Right lung (tissue), 5 donors: ENCODE data around the gene MAD1L1. TPM values are rescaled to one million over a fixed set of nuclear protein-coding genes. Genes with fewer than 3 reads are reported as not detected.
"Not testable (repeated sequence)": the region's sequence is repeated elsewhere in the genome, so short reads cannot be mapped to it uniquely, and the experiment has no call there.

Experiments used
- DNase-seq, 2 donors: peaks; one replicate each; pipeline ENCODE4 v3.0.0-alpha.2; 2013
- polyA plus RNA-seq, 5 donors: library from polyadenylated mRNA; unstranded; fragments of 120-200 nt; gene quantifications; one replicate each; pipeline versions ENCODE4 v1.2.1 to v1.2.3, GENCODE V29; 2013; ENCODE audit warnings: inconsistent platforms in 1 of 5, low replicate concordance in 1 of 5; ENCODE audit not compliant: insufficient read length in 5 of 5, insufficient read depth in 1 of 5

Gene MAD1L1
- polyA plus RNA-seq, 5 donors, result 15.5 to 26.8 (median 23.1) TPM

DNA sequence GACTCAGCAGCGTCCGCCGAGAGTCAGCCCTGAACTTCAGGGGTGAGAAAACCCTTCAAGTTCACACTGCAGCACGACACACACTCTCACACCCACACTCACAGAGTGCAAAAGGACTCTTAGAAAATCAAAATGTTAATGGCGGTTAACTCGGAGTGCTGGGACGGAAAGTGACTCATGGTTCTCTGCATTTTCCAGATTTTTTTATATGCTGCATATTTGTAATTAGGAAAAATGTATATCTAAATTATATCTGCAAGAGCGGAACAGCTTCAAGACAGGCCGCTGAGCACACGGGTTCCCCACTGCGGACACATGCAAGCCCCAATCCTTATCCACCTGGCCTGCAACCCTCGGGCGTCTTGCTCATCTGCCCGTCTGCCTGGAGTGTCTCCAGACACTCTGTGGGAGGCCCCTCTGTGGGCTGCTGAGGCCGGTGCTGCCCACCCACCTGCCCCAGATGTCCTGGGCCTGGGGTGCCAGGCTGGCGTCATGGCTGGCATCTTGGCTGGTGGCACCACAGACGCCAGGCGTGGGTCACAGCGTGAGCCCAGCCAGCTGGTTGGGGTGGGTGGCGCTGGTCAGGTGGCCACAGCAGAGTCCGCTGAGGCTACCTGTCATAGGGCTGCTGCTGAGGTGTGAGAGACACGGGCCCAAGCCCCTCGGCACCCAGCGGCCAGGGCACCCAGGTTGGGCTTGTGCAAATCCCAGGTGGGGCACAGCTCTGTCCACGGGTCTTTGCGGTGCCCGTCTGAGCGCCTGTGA is 407.7 kb downstream of the MAD1L1 start:
- DNase-seq, result not testable (repeated sequence)

- DNase-seq, result not testable (repeated sequence)
Observed at GRCh38 chr7:1824151-1824881, 408.4 kb downstream of the MAD1L1 start.

- DNase-seq, result no peak
Observed at GRCh38 chr7:1823376-1824150, 409.2 kb downstream of the MAD1L1 start.

- DNase-seq, result no peak
Observed at GRCh38 chr7:1819259-1819841, 413.4 kb downstream of the MAD1L1 start.

- no peak for DNase-seq
Observed at GRCh38 chr7:1818575-1819258, 414.0 kb downstream of the MAD1L1 start.

DNA sequence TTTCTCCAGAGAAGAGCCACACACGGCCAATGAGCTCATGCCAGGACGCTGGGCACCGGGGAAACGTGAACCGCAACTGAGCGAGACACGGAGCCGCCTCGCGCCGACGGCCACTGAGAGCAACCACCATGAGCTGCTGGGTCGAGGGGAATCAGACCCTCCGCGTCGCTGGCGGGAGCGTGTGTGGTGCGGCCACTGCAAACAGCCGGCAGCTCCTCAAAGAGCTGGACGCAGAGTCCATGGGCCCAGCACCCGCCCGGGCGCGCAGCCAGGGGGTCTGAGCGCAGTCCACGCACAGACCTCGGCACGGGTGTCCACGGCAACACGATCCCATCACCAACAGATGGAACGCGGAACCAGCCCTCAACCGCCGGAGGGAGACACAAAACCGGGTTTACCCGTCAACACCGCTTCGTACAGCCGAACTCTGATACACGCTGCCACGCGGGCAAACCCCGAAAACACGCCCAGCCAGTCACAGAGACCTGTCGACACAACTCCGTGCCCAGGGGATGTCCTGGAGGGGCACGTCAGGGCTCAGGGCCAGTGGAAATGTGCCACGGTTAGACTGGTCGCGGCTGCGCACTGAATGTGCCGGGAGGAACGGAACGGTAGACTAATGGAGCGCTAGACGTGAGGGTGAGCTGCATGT is 415.6 kb downstream of the MAD1L1 start:
- no peak for DNase-seq

DNA sequence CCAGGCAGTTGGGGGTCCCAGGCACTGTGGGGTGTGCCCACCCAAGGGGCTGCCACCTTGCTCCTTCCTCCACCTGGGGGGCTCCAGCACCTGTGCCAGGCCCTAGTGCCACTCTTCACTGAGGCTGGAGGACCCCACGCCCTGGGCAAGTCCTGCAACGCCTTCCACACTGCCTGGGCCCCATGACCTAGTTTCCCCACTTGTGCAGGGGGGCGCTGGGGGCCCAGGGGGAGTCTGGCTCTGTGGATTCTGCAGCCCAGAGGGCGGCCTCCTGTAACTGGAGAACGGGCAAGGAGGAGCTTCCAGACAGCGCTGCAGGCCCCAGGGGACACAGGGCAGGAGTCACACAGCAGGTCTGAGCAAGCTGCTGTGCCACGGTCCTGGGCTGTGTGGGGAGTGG is 416.3 kb downstream of the MAD1L1 start:
- not testable (repeated sequence) for DNase-seq

DNA sequence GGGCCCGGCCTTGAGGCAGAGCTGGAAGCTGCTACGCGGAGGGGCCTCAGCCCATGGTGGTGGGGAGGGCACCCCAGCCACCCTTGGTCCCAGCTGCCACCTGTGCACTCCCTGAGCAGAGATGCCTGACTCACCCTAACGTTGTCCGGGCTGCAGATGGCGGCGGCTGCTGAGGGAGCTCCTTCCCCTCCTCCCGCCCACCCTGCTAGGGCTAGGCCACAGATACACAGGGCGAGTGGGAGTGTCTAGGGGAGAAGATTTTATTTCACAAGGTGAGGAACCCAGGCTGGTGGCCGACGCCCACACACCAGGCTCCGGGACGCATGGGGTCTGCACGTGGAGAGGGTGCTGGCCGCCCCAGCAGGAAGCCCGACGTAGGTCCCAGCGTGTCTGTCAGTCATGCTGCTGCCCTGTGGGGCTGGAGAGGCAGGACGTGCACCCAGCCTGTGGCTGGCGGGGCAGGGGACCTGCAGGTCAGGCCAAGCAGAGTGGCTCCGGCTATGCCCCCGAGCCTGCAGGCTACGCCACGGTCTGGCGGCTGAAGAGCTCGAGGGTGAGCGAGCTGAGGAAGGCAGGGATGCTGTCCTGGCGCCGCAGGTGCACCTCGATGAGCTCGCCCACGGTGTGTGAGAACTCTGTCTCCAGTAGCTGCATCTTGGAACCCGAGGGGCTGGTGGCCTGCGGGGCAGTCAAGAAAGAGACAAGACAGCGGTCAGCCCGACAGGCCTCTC is 417.0 kb downstream of the MAD1L1 start:
- not testable (repeated sequence) for DNase-seq

DNA sequence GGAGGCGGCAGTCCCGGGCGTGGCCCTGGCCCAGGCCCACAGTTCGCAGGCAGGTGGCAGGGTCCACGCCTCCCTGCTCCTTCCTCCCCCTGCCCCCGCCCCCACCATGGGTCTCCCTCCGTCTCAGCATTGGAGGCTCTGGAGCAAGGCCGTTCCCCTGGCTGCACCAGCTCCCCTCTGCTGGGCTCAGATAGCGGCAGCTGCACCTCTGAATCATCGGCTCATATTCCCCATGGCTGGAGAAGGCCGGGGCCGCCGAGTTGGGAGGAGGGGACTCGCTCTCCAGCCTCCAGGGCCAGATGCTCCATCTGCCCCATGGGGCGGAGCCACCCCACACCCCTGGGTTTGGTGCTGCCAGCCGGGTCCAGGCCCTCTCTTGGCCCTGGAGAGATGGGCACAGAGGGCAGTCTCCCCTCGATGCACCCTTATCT is 417.7 kb downstream of the MAD1L1 start:
- no peak for DNase-seq

GRCh38 chr7:1814089-1814811 is 418.5 kb downstream of the MAD1L1 start:
- no peak for DNase-seq

DNA sequence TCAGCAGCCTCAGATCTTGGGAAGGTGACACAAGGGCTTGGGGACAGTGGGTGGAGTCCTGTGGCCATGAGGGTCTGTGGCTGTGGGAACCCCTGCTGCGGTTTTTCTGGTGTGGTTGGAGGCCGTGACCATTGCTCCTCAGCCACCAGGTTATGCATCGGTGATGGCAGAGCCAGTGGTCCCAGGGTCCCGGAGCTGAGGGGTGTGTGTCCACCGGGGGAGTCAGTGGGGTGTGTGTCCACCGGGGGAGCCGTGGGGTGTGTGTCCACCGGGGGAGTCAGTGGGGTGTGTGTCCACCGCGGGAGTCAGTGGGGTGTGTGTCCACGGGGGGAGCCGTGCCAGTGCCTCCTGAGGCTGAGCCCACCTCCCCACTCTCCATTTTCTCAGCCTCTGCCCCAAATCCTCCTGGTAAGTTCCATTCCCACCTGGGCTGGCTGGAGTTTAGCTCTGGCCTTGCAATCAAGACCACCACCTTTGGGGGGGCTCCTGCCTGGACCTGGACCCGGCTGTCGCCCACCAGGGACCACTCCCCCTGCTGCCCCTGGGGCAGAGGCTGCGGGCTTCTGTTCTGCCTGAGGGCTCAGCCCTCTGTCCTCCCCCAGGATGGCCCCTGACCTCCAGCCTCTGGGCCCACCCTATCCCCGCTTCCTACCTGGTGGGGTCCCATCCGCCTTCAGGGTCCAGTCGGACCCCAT is 419.2 kb downstream of the MAD1L1 start:
- DNase-seq, result no peak

DNA sequence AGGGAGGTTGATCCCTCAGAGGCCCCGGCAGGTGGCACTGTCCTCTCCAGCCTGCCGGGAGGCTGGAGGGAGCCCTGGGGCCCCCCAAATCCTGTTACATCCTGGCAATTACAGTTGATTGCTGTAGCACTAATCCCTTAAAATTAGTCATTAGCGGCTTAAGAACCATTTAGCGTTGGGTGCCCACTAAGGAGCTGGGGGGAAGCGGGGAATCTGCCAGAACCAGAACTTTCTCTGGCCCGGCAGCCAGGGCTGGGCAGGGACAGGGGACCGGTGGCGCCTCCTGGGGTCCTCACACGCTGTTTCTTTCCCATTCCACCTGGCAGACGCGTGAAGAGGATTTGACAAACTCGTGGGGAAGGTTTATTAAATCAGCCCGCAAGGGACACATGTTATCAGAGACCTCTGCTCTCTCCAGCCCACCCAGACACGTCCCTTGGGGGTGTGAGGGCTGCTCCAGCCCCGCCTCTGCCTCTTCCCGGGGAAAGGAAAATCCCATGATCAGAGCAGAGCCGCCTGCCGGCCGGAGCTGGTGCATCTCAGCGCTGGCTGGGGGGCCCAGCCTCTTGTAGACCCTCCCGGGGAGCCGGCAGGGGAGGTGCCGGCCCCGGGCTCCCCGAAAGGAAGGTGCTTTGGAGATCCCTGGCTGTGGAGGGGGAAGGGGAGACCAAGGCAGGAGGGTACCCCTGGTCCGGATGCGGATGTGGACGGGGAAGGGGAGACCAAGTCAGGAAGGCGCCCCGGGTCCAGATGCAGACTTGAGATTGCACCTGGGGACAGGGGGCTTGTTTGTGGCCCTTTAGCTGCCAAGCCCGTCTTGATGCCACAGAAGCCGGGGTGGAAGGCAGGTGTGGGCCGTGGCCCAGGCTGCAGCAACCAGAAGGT is 420.0 kb downstream of the MAD1L1 start:
- DNase-seq, result no peak

- DNase-seq, result no peak
Observed at GRCh38 chr7:1811850-1812508, 420.8 kb downstream of the MAD1L1 start.

- DNase-seq, result peak in 1 of 2 donors; percentile 29
Observed at GRCh38 chr7:1810961-1811849, 421.5 kb downstream of the MAD1L1 start.

- DNase-seq, result no peak
Observed at GRCh38 chr7:1810521-1810920, 422.2 kb downstream of the MAD1L1 start.
